Epidermal melanocyte (primary cell): ENCODE measurements around the gene TTC13.
A peak's percentile ranks its signal among the peaks of the same experiment; 100 is the strongest.

Source experiments
- DNase-seq: peaks from one replicate; pipeline ENCODE4 v3.0.0; 2011; ENCODE audit warnings: low spot score; ENCODE audit not compliant: insufficient read length

The TTC13 gene

GRCh38 chr1:230950404-230950803 lies 28.3 kb downstream of the TTC13 start:
- no peak for DNase-seq

GRCh38 chr1:230948903-230949302 lies 29.8 kb downstream of the TTC13 start:
- DNase-seq = no peak

- DNase-seq = no peak
Measured at GRCh38 chr1:230948301-230948700, 30.4 kb downstream of the TTC13 start.

- DNase-seq = no peak
Measured at GRCh38 chr1:230943048-230943593, 35.5 kb downstream of the TTC13 start.

GRCh38 chr1:230940848-230941247 lies 37.8 kb downstream of the TTC13 start:
- no peak for DNase-seq

- no peak for DNase-seq
Measured at GRCh38 chr1:230939806-230940489, 38.7 kb downstream of the TTC13 start.

- no peak for DNase-seq
Measured at GRCh38 chr1:230938924-230939368, 39.7 kb downstream of the TTC13 start.

- DNase-seq = no peak
Measured at GRCh38 chr1:230937371-230937770, 41.3 kb downstream of the TTC13 start.

- no peak for DNase-seq
Measured at GRCh38 chr1:230936475-230936874, 42.2 kb downstream of the TTC13 start.

- DNase-seq = no peak
Measured at GRCh38 chr1:230935852-230936251, 42.8 kb downstream of the TTC13 start.

GRCh38 chr1:230930986-230931385 lies 47.7 kb downstream of the TTC13 start:
- no peak for DNase-seq

- no peak for DNase-seq
Measured at GRCh38 chr1:230926182-230926581, 52.5 kb downstream of the TTC13 start.

- no peak for DNase-seq
Measured at GRCh38 chr1:230925608-230926007, 53.1 kb downstream of the TTC13 start.

GRCh38 chr1:230923176-230923575 lies 55.5 kb downstream of the TTC13 start:
- DNase-seq = no peak

- no peak for DNase-seq
Measured at GRCh38 chr1:230922620-230923019, 56.0 kb downstream of the TTC13 start.

- no peak for DNase-seq
Measured at GRCh38 chr1:230919207-230919606, 59.5 kb downstream of the TTC13 start.

- DNase-seq = peak; percentile 65
Measured at GRCh38 chr1:230917284-230918135, 61.2 kb downstream of the TTC13 start.

GRCh38 chr1:230916587-230917283 lies 61.9 kb downstream of the TTC13 start:
- no peak for DNase-seq

- DNase-seq = no peak
Measured at GRCh38 chr1:230915078-230915477, 63.6 kb downstream of the TTC13 start.

- no peak for DNase-seq
Measured at GRCh38 chr1:230913496-230913895, 65.2 kb downstream of the TTC13 start.

- DNase-seq = no peak
Measured at GRCh38 chr1:230910755-230911117, 67.9 kb downstream of the TTC13 start.
